Loucy (cell line): ENCODE measurements around the gene GMPPA.

Experiments
- H2AFZ ChIP-seq: fragments of 200-600 bp; sonication (generic); 2 replicates; pipeline ENCODE4 v1.6.0; 2016; ENCODE audit warnings: antibody characterized with exemption, mild to moderate bottlenecking, low read length, moderate library complexity
- H3F3A ChIP-seq: fragments of 200-600 bp; 2 replicates; pipeline ENCODE4 v1.6.0; 2016; ENCODE audit warnings: antibody characterized with exemption, low read depth, mild to moderate bottlenecking
- H3K27me3 ChIP-seq: fragments of 200-600 bp; sonication (generic); 2 replicates; pipeline ENCODE4 v1.6.1; 2014; ENCODE audit warnings: low read length, mild to moderate bottlenecking; ENCODE audit not compliant: insufficient read depth, poor library complexity, severe bottlenecking
- H3K36me3 ChIP-seq: fragments of 200-600 bp; sonication (generic); 2 replicates; pipeline ENCODE4 v1.6.1; 2016; ENCODE audit warnings: low read length; ENCODE audit not compliant: insufficient read depth
- H3K4me1 ChIP-seq: fragments of 200-600 bp; sonication (generic); 2 replicates; pipeline ENCODE4 v1.5.1; 2014; ENCODE audit warnings: low read length, mild to moderate bottlenecking; ENCODE audit not compliant: insufficient read depth, poor library complexity, severe bottlenecking
- H3K4me2 ChIP-seq: fragments of 200-600 bp; sonication (generic); 2 replicates; pipeline ENCODE4 v1.6.0; 2014; ENCODE audit warnings: antibody characterized with exemption, low read length, low read depth, mild to moderate bottlenecking; ENCODE audit not compliant: poor library complexity, severe bottlenecking
- H3K4me3 ChIP-seq: fragments of 200-600 bp; sonication (generic); 2 replicates; pipeline ENCODE4 v1.5.1; 2014; ENCODE audit warnings: low read length, mild to moderate bottlenecking, mixed read lengths; ENCODE audit not compliant: poor library complexity, severe bottlenecking
- H3K79me2 ChIP-seq: fragments of 200-600 bp; sonication (generic); 2 replicates; pipeline ENCODE4 v1.6.1; 2014; ENCODE audit warnings: low read length; ENCODE audit not compliant: insufficient read depth
- H3K9ac ChIP-seq: fragments of 200-600 bp; sonication (generic); 2 replicates; pipeline ENCODE4 v1.6.0; 2014; ENCODE audit warnings: mild to moderate bottlenecking, low read depth, low read length, moderate library complexity; ENCODE audit not compliant: poor library complexity, severe bottlenecking
- H3K9me2 ChIP-seq: fragments of 200-600 bp; sonication (generic); replicated peaks from 2 replicates; pipeline ENCODE4 v1.6.1; 2016; ENCODE audit warnings: low read depth, low read length, mixed read lengths
- H3K9me3 ChIP-seq: fragments of 200-600 bp; sonication (generic); 2 replicates; pipeline ENCODE4 v1.6.1; 2014; ENCODE audit warnings: mild to moderate bottlenecking, antibody characterized with exemption, low read length, low read depth; ENCODE audit not compliant: insufficient read depth
- H4K20me1 ChIP-seq: fragments of 200-600 bp; sonication (generic); 2 replicates; pipeline ENCODE4 v1.6.0; 2014; ENCODE audit warnings: antibody characterized with exemption, low read length, mild to moderate bottlenecking; ENCODE audit not compliant: insufficient read depth, poor library complexity, severe bottlenecking
- CTCF ChIP-seq: fragments of 200-600 bp; sonication (generic); conservative IDR thresholded peaks from 2 replicates; pipeline ENCODE4 v1.5.1; 2014; ENCODE audit warnings: mild to moderate bottlenecking, antibody characterized with exemption, low read length
- EZH2phosphoT487 ChIP-seq: fragments of 200-600 bp; IDR thresholded peaks from 2 replicates; pipeline ENCODE4 v1.6.1; 2018; ENCODE audit warnings: antibody characterized with exemption, mild to moderate bottlenecking, moderate library complexity, borderline replicate concordance

Gene GMPPA

GRCh38 chr2:219553463-219553963 is 54.8 kb downstream of the GMPPA start:
- Histone ChIP-seq H3K4me3 (no peak overlapping the region), H3K79me2 (no peaks in the 10 kb centered on the region), H2AFZ (no peak overlapping the region), H4K20me1 (no peaks in the 10 kb centered on the region), H3K36me3 (no peaks in the 10 kb centered on the region), H3K9ac (no peak overlapping the region), H3K4me2 (no peak overlapping the region), H3K4me1 (no peaks in the 10 kb centered on the region), H3F3A (no peaks in the 10 kb centered on the region), H3K9me3 (no peaks in the 10 kb centered on the region), H3K27me3 (no peaks in the 10 kb centered on the region), H3K9me2 (no peaks in the 10 kb centered on the region)
- TF ChIP-seq EZH2phosphoT487: no peak
- TF ChIP-seq CTCF: no peak

GRCh38 chr2:219554350-219554749 is 55.7 kb downstream of the GMPPA start:
- Histone ChIP-seq H3K4me1 (no peaks in the 10 kb centered on the region), H3F3A (no peaks in the 10 kb centered on the region), H3K36me3 (no peaks in the 10 kb centered on the region), H3K9me3 (no peaks in the 10 kb centered on the region), H3K27me3 (no peaks in the 10 kb centered on the region), H3K79me2 (no peaks in the 10 kb centered on the region), H2AFZ (no peak overlapping the region), H4K20me1 (no peaks in the 10 kb centered on the region), H3K9ac (no peak overlapping the region), H3K4me2 (no peak overlapping the region), H3K9me2 (no peaks in the 10 kb centered on the region), H3K4me3 (no peak overlapping the region)
- TF ChIP-seq EZH2phosphoT487: no peak
- TF ChIP-seq CTCF: no peak

- Histone ChIP-seq H3F3A (no peaks in the 10 kb centered on the region), H3K27me3 (no peaks in the 10 kb centered on the region), H3K4me3 (no peak overlapping the region), H3K4me1 (peaks cover 3% of the 10 kb centered on the region), H4K20me1 (no peaks in the 10 kb centered on the region), H3K9me3 (no peaks in the 10 kb centered on the region), H3K79me2 (no peaks in the 10 kb centered on the region), H3K4me2 (no peak overlapping the region), H3K9me2 (no peaks in the 10 kb centered on the region), H3K36me3 (no peaks in the 10 kb centered on the region), H2AFZ (no peak overlapping the region), H3K9ac (no peak overlapping the region)
- TF ChIP-seq CTCF (no peak), EZH2phosphoT487 (no peak)
These were observed 57.3 kb downstream of the GMPPA start for GRCh38 chr2:219555956-219556355.
